NCI-H1930 (cell line): Measurements from ENCODE around the gene FRMPD1.
"Not testable (repeated sequence)": the region's sequence is repeated elsewhere in the genome, so short reads cannot be mapped to it uniquely, and the experiment has no call there.

Source experiments
- DNase-seq, 2 experiments: peaks; one replicate each; lab custom pipeline; 2025; lab: John Stamatoyannopoulos, UW

The FRMPD1 gene

DNA sequence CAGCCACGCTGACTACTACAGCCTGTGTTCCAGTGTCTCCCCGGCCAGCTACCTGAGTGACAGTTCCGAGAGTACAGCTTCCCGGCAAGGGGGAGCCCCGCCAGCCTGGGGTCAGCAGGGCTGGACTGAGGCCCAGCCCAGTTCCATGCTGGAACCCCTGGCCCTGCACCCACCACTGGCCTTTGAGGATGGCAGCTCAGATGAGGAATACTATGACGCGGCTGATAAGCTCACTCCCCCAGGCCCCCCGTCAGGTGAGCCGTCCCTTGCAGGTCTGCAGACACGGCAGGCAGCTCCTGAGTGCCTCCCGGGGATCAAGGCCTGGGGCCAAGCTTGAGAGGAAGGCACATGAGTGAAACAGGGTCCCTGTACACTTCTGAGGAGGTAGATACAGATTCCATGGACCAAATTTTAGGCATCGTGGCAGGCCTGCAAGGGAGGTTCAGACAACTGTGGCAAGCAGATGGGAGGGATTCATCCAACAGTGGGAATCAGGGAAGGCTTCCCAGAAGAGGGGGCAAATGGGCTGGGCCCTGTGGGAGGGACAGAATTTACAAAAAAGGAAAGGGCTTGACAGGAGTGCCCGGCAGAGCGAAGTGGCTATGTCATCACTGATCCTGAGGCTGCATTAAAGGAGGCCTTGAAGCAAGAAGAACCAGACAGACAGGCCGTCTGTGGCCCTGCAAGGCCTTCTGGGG is 90.0 kb downstream of the FRMPD1 start:
- DNase-seq, result no peak

- DNase-seq, result no peak
Observed at GRCh38 chr9:37745970-37746369, 95.2 kb downstream of the FRMPD1 start.

DNA sequence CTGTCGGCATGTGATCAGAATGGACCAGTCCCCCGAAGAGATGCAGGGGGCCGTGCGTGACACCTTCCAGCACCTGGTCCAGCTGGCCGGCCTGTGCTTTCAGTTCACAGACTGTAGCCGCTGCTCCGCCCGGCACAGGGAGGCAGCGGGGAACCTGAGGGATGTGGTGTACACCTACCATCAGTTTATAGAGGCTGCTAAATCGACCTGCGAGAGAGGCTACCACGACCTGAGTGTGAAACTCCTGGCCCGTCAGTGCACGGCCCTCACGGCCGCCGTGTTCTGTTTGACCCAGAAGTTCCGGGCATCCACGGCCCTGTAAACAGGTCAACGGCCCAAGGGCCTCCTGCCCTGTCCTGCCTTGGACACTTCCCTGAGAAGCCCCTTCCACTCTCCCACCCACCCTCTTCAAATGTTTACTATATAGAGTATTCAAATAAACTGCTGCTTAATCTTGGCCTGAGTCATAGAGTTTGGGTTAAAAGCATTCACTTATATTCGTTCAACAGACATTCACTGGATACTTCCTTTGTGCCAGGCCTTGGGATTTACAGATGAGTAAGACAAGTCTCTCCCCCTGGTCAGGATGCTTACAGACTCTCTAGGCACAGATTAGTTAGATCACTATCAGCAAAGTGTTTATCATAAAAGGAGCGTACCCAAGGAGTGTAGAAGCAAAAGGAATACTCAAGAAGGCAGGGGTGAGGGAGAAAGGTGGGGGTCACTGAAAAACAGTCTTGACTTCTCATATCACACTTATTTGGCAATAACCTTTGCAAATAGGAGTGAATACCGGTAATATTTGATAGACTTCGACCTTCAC is 95.9 kb downstream of the FRMPD1 start:
- no peak for DNase-seq

DNA sequence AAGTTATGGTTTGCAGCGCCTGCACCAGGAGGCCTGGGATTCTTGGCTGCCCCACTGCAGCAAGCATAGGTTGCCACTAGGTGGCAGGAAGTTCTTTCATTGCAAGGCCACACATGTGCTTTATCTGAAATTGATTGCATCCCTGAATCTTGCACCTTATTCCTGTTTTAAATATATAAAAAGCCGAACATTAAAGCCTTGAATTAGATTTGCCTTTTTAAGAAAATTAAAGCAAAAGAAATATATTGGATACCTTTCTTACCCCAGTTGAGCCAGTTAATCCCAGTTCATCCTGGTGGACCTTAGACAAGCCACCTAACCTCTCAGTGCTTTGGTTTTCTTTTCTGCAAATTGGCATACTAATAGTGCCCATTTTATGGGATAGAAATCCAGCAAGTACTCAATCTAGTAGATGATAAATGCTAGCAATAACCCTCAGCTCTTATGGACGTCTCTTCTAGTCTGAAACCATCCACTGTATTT is 96.6 kb downstream of the FRMPD1 start:
- DNase-seq, result peak; percentile 48 to 56

- no peak for DNase-seq
Observed at GRCh38 chr9:37749129-37749528, 98.4 kb downstream of the FRMPD1 start.

DNA sequence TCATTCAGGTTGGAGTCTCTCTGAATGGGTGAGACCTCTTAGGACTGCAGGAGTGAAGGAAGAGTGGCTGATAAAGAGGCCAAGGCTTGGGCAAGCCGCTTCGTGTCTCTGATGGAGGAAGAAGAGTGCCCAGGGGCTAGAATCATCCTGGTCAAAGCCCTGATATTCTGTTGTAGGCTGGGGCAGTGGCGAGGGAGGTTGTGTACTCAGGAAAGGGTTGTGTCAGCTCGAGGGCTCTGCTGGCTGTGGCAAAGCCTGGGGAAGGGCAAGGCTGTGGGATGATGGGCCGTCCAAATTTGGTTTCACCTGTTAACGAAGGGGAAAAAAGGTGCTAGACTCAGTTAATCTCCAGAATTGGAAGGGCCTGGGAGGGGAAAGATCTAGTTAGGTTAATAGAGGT is 100.4 kb downstream of the FRMPD1 start:
- DNase-seq, result no peak

DNA sequence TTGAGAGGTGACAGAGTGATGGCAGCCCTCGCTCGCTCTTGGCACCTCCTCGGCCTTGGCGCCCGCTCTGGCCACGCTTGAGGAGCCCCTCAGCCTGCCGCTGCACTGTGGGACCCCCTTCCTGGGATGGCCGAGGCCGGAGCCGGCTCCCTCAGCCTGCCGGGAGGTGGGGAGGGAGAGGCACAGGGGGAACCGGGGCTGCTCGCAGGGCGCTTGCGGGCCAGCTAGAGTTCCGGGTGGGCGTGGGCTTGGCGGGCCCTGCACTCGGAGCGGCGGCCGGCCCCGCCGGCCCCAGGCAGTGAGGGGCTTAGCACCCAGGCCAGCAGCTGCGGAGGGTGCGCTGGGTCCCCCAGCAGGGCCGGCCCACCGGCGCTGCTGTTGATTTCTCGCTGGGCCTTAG is 101.0 kb downstream of the FRMPD1 start:
- DNase-seq, result not testable (repeated sequence)

DNA sequence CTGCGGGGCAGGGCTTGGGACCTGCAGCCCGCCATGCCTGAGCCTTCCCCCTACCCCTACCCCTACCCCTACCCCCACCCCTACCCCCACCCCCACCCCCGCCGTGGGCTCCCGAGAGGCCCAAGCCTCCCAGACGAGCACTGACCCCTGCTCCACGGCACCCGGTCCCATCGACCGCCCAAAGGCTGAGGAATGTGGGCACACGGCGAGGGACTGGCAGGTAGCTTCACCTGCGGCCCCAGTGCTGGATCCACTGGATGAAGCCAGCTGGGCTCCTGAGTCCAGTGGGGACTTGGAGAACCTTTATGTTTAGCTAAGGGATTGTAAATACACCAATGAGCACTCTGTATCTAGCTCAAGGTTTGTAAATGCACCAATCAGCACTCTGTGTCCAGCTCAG is 101.4 kb downstream of the FRMPD1 start:
- DNase-seq, result not testable (repeated sequence)

GRCh38 chr9:37752642-37753488 is 102.1 kb downstream of the FRMPD1 start:
- no peak for DNase-seq

- peak; percentile 65 to 73 for DNase-seq
Observed at GRCh38 chr9:37753489-37754190, 102.9 kb downstream of the FRMPD1 start, which contains the start of gene TRMT10B. Gene TRMT10B (plus strand): TSS chr9:37753805. CDS start chr9:37761932, 8,127 bp downstream.

DNA sequence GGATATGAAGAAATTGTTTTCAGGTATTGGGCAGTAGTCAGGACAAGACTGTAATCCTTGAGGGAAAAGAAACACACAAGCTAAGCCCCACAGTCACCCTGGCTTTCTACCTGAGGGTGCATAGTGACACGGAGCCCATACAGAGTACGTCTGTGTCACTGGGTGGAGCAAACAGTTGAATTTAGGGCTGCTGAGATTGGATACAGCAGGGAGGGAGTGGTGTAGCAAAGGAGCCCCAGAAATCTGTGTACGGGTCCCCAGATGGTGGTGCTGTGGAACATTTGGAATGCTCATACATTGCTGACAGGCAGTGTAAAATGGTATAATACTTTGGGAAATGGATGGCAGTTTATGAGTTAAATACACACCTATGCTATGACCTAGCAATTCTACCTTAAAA is 108.0 kb downstream of the FRMPD1 start:
- no peak for DNase-seq

DNA sequence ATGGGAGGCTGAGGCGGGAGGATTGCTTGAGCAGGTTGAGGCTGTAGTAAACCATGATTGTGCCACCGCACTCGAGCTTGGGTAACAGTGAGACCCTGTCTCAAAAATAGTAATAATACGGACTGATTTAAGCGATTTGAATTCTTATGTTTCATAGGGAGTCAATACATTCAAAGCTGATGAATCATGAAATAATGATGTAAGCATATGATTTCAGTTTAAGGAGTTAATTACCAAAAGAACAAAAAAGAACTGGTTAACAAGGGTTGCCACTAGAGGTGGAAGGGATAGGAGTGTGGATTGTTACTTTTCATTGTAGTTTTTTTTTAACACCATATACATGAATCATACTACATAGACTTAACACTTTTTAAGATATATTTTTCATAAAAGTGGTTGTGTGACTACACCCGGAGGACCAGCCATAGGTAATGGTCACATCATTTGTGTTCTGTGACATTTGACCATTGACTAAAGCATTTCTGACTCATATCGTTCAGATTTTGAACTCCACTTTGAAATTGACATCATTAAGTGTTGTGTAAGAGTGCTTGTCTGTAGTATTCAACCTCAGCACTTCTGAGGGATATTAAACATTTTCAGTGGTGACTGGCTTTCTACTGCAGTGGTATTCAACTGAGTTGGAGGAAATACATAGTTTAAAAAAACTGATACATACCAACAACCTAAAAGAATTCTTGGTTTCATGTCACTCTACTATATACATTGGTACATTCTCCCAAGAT is 109.8 kb downstream of the FRMPD1 start:
- no peak for DNase-seq

DNA sequence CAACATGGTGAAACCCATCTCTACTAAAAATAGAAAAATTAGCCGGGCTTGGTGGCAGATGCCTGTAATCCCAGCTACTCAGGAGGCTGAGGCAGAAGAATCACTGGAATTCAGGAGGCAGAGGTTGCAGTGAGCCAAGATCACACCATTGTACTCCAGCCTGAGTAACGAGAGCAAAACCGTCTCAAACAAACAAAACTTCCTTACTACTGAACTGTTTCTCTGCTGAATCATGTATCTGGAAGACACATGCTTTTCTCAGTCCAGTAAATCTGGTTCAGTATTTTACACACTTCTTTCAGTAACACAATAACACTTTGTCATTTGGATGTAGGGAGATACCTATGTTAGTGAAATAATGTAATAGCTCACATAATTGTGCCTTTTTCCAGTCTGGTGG is 110.8 kb downstream of the FRMPD1 start:
- DNase-seq, result no peak

DNA sequence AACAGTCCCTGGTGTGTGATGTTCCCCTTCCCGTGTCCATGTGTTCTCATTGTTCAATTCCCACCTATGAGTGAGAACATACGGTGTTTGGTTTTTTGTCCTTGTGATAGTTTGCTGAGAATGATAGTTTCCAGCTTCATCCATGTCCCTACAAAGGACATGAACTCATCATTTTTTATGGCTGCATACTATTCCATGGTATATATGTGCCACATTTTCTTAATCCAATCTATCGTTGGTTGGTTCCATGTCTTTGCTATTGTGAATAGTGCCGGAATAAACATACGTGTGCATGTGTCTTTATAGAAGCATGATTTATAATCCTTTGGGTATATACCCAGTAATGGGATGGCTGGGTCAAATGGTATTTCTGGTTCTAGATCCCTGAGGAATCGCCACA is 114.5 kb downstream of the FRMPD1 start:
- DNase-seq, result not testable (repeated sequence)

DNA sequence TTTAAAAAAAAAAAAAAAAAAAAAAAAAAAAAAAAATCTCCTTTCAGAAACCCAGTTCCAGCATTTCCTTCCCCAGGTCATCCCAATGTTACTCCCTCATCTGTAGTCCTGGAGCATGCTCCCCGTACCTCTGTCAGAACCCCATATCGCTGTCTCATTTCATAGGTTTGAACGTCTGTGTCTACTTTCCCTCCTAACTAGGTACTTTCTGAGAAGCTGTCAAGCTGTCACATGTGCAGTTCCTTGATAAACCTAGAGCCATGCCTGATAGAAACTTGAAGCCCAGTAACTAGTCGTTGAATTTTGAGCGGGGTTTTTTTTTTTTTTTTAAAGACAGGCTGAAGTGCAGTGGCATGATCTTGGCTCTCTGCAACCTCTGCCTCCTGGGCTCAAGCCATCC is 118.6 kb downstream of the FRMPD1 start:
- DNase-seq, result no peak

GRCh38 chr9:37769995-37770394 is 119.2 kb downstream of the FRMPD1 start:
- no peak for DNase-seq

GRCh38 chr9:37775216-37775919 is 124.6 kb downstream of the FRMPD1 start:
- DNase-seq, result no peak

- no peak for DNase-seq
Observed at GRCh38 chr9:37776328-37776727, 125.6 kb downstream of the FRMPD1 start.

DNA sequence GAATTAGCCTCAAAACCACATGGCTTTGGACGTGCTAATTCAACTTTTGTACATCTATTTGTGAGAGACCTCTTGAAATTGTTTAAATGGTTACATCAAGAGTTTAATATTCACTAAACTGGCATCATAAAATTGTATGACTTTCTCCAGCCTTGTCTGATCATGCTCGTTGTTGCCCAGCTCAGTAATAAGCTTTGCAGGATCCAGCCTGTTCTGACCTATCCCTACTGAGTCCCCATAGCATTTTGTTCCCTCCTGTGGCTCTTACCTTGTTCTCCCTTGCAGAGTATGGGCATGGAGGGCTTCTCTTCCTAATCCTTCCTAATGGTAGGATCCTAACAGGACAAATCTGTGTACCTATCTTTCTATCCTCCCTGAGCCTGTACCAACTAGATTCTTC is 127.8 kb downstream of the FRMPD1 start:
- DNase-seq, result no peak

- no peak for DNase-seq
Observed at GRCh38 chr9:37784291-37784615, 133.5 kb downstream of the FRMPD1 start.
